HEK293 (cell line): ENCODE measurements around the gene MRPS18A.

Experiments
- CTCF ChIA-PET: fragments of 350-600 bp; formaldehyde crosslinking; extraction: SDS; loops from one replicate; lab custom pipeline; 2021; ENCODE audit warnings: antibody characterized with exemption; lab: Yijun Ruan, JAX
- POLR2A ChIA-PET: fragments of 300-600 bp; formaldehyde crosslinking; extraction: SDS; loops from one replicate; lab custom pipeline; 2020; ENCODE audit warnings: antibody characterized with exemption, inconsistent platforms; lab: Yijun Ruan, JAX
- H3K27ac ChIP-seq: fragments of 200-500 bp; sonication (Bioruptor generic); 2 replicates; pipeline ENCODE4 v1.5.1; 2014; ENCODE audit warnings: low read depth, low read length, control low read depth, inconsistent platforms; ENCODE audit errors: extremely low read depth
- H3K36me3 ChIP-seq, 2 experiments: fragments of 200-500 bp in 1 of 2; sonication (Bioruptor generic) in 1 of 2; 1 replicate in 1 of 2; 2 replicates in 1 of 2; pipeline ENCODE4 v1.5.1; 2014 to 2017; ENCODE audit warnings: inconsistent platforms in 2 of 2, low read length in 2 of 2; ENCODE audit not compliant: control insufficient read depth in 2 of 2, insufficient read depth in 1 of 2
- H3K4me1 ChIP-seq: fragments of 200-500 bp; sonication (Bioruptor generic); 2 replicates; pipeline ENCODE4 v1.5.1; 2014; ENCODE audit warnings: mild to moderate bottlenecking, low read length, inconsistent platforms; ENCODE audit not compliant: control insufficient read depth, insufficient read depth
- H3K4me3 ChIP-seq: 2 replicates; pipeline ENCODE4 v1.5.1; 2011; ENCODE audit warnings: low read depth, mild to moderate bottlenecking, control low read depth, low read length, moderate library complexity
- H3K9me3 ChIP-seq: fragments of 200-500 bp; sonication (Bioruptor generic); 2 replicates; pipeline ENCODE4 v1.5.1; 2014; ENCODE audit warnings: low read depth, low read length, inconsistent platforms; ENCODE audit not compliant: control insufficient read depth, insufficient read depth
- ATF2 ChIP-seq: fragments of 450-650 bp; formaldehyde crosslinking; IDR thresholded peaks from 2 replicates; pipeline ENCODE4 v1.5.1; 2016; ENCODE audit warnings: missing biosample characterization, missing genetic modification characterization, low read depth
- EGR2 ChIP-seq: fragments of 450-650 bp; formaldehyde crosslinking; IDR thresholded peaks from 2 replicates; pipeline ENCODE4 v1.5.1; 2016; ENCODE audit warnings: low read depth, missing biosample characterization, missing genetic modification characterization
- HIC1 ChIP-seq: fragments of 450-650 bp; formaldehyde crosslinking; IDR thresholded peaks from 2 replicates; pipeline ENCODE4 v1.5.1; 2016; ENCODE audit warnings: missing biosample characterization, missing genetic modification characterization
- IKZF3 ChIP-seq: fragments of 450-650 bp; IDR thresholded peaks from 2 replicates; pipeline ENCODE4 v1.5.0; 2018; ENCODE audit warnings: missing biosample characterization, mild to moderate bottlenecking, missing genetic modification characterization, moderate library complexity
- OVOL3 ChIP-seq: fragments of 450-650 bp; formaldehyde crosslinking; IDR thresholded peaks from 2 replicates; pipeline ENCODE4 v1.5.1; 2016; ENCODE audit warnings: missing biosample characterization, missing genetic modification characterization
- REST ChIP-seq: fragments of 450-650 bp; formaldehyde crosslinking; IDR thresholded peaks from 2 replicates; pipeline ENCODE4 v1.5.1; 2016; ENCODE audit warnings: missing biosample characterization, missing genetic modification characterization
- SCRT1 ChIP-seq: fragments of 450-650 bp; formaldehyde crosslinking; IDR thresholded peaks from 2 replicates; pipeline ENCODE4 v1.5.1; 2016; ENCODE audit warnings: missing biosample characterization, missing genetic modification characterization, borderline replicate concordance
- ZBTB20 ChIP-seq: fragments of 450-650 bp; formaldehyde crosslinking; IDR thresholded peaks from 2 replicates; pipeline ENCODE4 v1.5.1; 2016; ENCODE audit warnings: missing biosample characterization, missing genetic modification characterization
- ZBTB6 ChIP-seq: fragments of 450-650 bp; formaldehyde crosslinking; IDR thresholded peaks from 2 replicates; pipeline ENCODE4 v1.5.1; 2017; ENCODE audit warnings: missing biosample characterization, missing genetic modification characterization
- ZFHX2 ChIP-seq: fragments of 450-650 bp; formaldehyde crosslinking; conservative IDR thresholded peaks from 2 replicates; pipeline ENCODE4 v1.5.1; 2016; ENCODE audit warnings: missing biosample characterization, missing genetic modification characterization
- ZFP37 ChIP-seq: fragments of 450-650 bp; formaldehyde crosslinking; IDR thresholded peaks from 2 replicates; pipeline ENCODE4 v1.5.1; 2016; ENCODE audit warnings: missing biosample characterization, missing genetic modification characterization
- ZIC2 ChIP-seq: fragments of 450-650 bp; formaldehyde crosslinking; IDR thresholded peaks from 2 replicates; pipeline ENCODE4 v1.5.1; 2016; ENCODE audit warnings: missing biosample characterization, missing genetic modification characterization
- ZNF114 ChIP-seq: fragments of 450-650 bp; formaldehyde crosslinking; IDR thresholded peaks from 2 replicates; pipeline ENCODE4 v1.5.0; 2017; ENCODE audit warnings: missing biosample characterization, missing genetic modification characterization
- ZNF175 ChIP-seq: fragments of 450-650 bp; formaldehyde crosslinking; IDR thresholded peaks from 2 replicates; pipeline ENCODE4 v1.5.1; 2016; ENCODE audit warnings: missing biosample characterization, missing genetic modification characterization
- ZNF202 ChIP-seq: fragments of 450-650 bp; formaldehyde crosslinking; IDR thresholded peaks from 2 replicates; pipeline ENCODE4 v1.5.1; 2016; ENCODE audit warnings: missing biosample characterization, missing genetic modification characterization, borderline replicate concordance
- ZNF280D ChIP-seq: fragments of 450-650 bp; formaldehyde crosslinking; IDR thresholded peaks from 2 replicates; pipeline ENCODE4 v1.5.1; 2016; ENCODE audit warnings: missing biosample characterization, missing genetic modification characterization
- ZNF398 ChIP-seq: fragments of 450-650 bp; formaldehyde crosslinking; IDR thresholded peaks from 2 replicates; pipeline ENCODE4 v1.5.1; 2017; ENCODE audit warnings: missing biosample characterization, missing genetic modification characterization
- ZNF416 ChIP-seq: fragments of 450-650 bp; formaldehyde crosslinking; IDR thresholded peaks from 2 replicates; pipeline ENCODE4 v1.5.1; 2016; ENCODE audit warnings: missing biosample characterization, missing genetic modification characterization
- ZNF544 ChIP-seq: fragments of 450-650 bp; formaldehyde crosslinking; IDR thresholded peaks from 2 replicates; pipeline ENCODE4 v1.5.0; 2017; ENCODE audit warnings: missing biosample characterization, missing genetic modification characterization
- ZNF600 ChIP-seq: fragments of 450-650 bp; formaldehyde crosslinking; IDR thresholded peaks from 2 replicates; pipeline ENCODE4 v1.5.1; 2016; ENCODE audit warnings: missing biosample characterization, missing genetic modification characterization
- ZNF777 ChIP-seq: fragments of 450-650 bp; formaldehyde crosslinking; IDR thresholded peaks from 2 replicates; pipeline ENCODE4 v1.5.1; 2017; ENCODE audit warnings: missing biosample characterization, missing genetic modification characterization, borderline replicate concordance

MRPS18A gene

GRCh38 chr6:43669050-43669921 lies 18.3 kb downstream of the MRPS18A start:
- peaks cover 3 to 39% of the 10 kb centered on the region in 2 experiments; a peak in 2 of 3 replicates for H3K36me3 ChIP-seq
- H3K4me1 ChIP-seq = peaks cover 3% of the 10 kb centered on the region; the same call in 1 of the 2 replicates
- CTCF ChIA-PET = interaction anchor here (0.6 to 7.2 kb wide), 22 partner anchors 9 to 410 kb away, joined by 3 to 101 read pairs (median 4); partner anchors contain the start of genes MRPS18A, RSPH9 and VEGFA
- no peak overlapping the region for H3K4me3 ChIP-seq
- H3K9me3 ChIP-seq = no peaks in the 10 kb centered on the region
- TF ChIP-seq EGR2 (tag by site-specific recombination) (peak; percentile 47), ZNF175 (tag by site-specific recombination) (no peak), HIC1 (tag by site-specific recombination) (0 out of 2 replicates have a peak, but pooled peaks have one; percentile 20), ZFP37 (tag by site-specific recombination) (no peak), IKZF3 (no peak), ZNF600 (tag by site-specific recombination) (peak; percentile 56; the same call in 1 of the 2 replicates), ZNF202 (tag by site-specific recombination) (no peak), ZFHX2 (tag by site-specific recombination) (peak; percentile 78), ZNF544 (tag by site-specific recombination) (no peak), ZNF114 (no peak), ZNF416 (tag by site-specific recombination) (no peak), ZIC2 (tag by site-specific recombination) (peak; percentile 39; the same call in 1 of the 2 replicates), ZNF280D (tag by site-specific recombination) (no peak), SCRT1 (no peak), ATF2 (tag by site-specific recombination) (peak; percentile 66), OVOL3 (tag by site-specific recombination) (no peak), ZBTB20 (tag by site-specific recombination) (no peak), REST (peak; percentile 87), ZNF777 (tag by site-specific recombination) (no peak), ZBTB6 (tag by site-specific recombination) (no peak), ZNF398 (tag by site-specific recombination) (no peak)
- no peak overlapping the region; the same call in 1 of the 2 replicates for H3K27ac ChIP-seq
- POLR2A ChIA-PET = interaction anchor here (0.7 to 4.6 kb wide), 9 partner anchors 14 to 342 kb away, joined by 3 to 36 read pairs (median 3); partner anchors contain the start of genes GTPBP2, MRPS18A and VEGFA
